Endodermal cell (in vitro differentiated cells): ENCODE results near the gene SEPTIN12. TPM values are rescaled to one million over a fixed set of nuclear protein-coding genes. Genes with fewer than 3 reads are reported as not detected.

Experiments
- DNase-seq: peaks from one replicate; pipeline ENCODE4 v3.0.0-alpha.2; 2017
- H3K27ac ChIP-seq: 2 replicates; pipeline ENCODE4 v1.5.1; 2013; ENCODE audit warnings: mild to moderate bottlenecking, low read depth, low read length, moderate library complexity
- H3K27me3 ChIP-seq: 2 replicates; pipeline ENCODE4 v1.6.1; 2013; ENCODE audit warnings: mild to moderate bottlenecking, low read length, moderate library complexity; ENCODE audit not compliant: insufficient read depth, control insufficient read depth, poor library complexity, severe bottlenecking
- H3K36me3 ChIP-seq: 2 replicates; pipeline ENCODE4 v1.7.0; 2013; ENCODE audit warnings: mild to moderate bottlenecking, low read length, moderate library complexity; ENCODE audit not compliant: control insufficient read depth, insufficient read depth
- H3K4me1 ChIP-seq: one replicate; pipeline ENCODE4 v1.7.0; 2013; ENCODE audit warnings: low read length; ENCODE audit not compliant: control insufficient read depth, insufficient read depth
- H3K4me3 ChIP-seq: 2 replicates; pipeline ENCODE4 v1.5.1; 2013; ENCODE audit warnings: mild to moderate bottlenecking, low read length, moderate library complexity
- H3K9ac ChIP-seq: 2 replicates; pipeline ENCODE4 v1.6.1; 2013; ENCODE audit warnings: mild to moderate bottlenecking, low read length, moderate library complexity; ENCODE audit not compliant: poor library complexity, severe bottlenecking; ENCODE audit errors: extremely low read depth
- H3K9me3 ChIP-seq: 2 replicates; pipeline ENCODE4 v1.6.1; 2013; ENCODE audit warnings: mild to moderate bottlenecking, low read length, moderate library complexity; ENCODE audit not compliant: control insufficient read depth
- H3K27ac Mint-ChIP-seq: 2 replicates; pipeline ENCODE4 v1.8.0; 2020; ENCODE audit warnings: mixed read lengths
- H3K27me3 Mint-ChIP-seq: 2 replicates; pipeline ENCODE4 v1.8.0; 2021; ENCODE audit warnings: mild to moderate bottlenecking, mixed read lengths; ENCODE audit not compliant: insufficient read depth
- H3K36me3 Mint-ChIP-seq: 2 replicates; pipeline ENCODE4 v1.8.0; 2020; ENCODE audit warnings: low read depth, mixed read lengths
- H3K4me1 Mint-ChIP-seq: 2 replicates; pipeline ENCODE4 v1.8.0; 2020; ENCODE audit warnings: mixed read lengths
- H3K4me3 Mint-ChIP-seq: 2 replicates; pipeline ENCODE4 v1.8.0; 2020; ENCODE audit warnings: mild to moderate bottlenecking, moderate library complexity, mixed read lengths
- H3K9me3 Mint-ChIP-seq: 2 replicates; pipeline ENCODE4 v1.8.0; 2020; ENCODE audit warnings: mild to moderate bottlenecking, mixed read lengths
- WGBS, 2 experiments: methylation state at CpG; one replicate each; pipeline versions ENCODE4 v1.1.5 to v1.1.7; 2013; ENCODE audit warnings: missing lambda C conversion rate in 2 of 2, mixed read lengths in 1 of 2; ENCODE audit not compliant: insufficient coverage in 1 of 2, insufficient read length in 1 of 2; 5-methylcytosine and 5-hydroxymethylcytosine counted together
- total RNA-seq, 2 donors: library from RNA; stranded (reverse); fragmentation: NEBNext Ultra II Directional in 1 of 2; extraction: Animal tissue kit (Norgen Biotek cat#: 25700) in 1 of 2; gene quantifications; 2 replicates in 1 of 2; 3 replicates in 1 of 2; pipeline ENCODE4 v1.2.1, GENCODE V29; 2021
- TF ChIP-seq, protein P1 (sequence below): fragments of 200-600 bp; sonication (generic); conservative IDR thresholded peaks from 2 replicates; pipeline ENCODE4 v1.5.0; 2021; ENCODE audit warnings: antibody characterized with exemption, mild to moderate bottlenecking

Gene SEPTIN12
- total RNA-seq, 2 donors from 2014 or later: 0.40 to 0.73 TPM

DNA sequence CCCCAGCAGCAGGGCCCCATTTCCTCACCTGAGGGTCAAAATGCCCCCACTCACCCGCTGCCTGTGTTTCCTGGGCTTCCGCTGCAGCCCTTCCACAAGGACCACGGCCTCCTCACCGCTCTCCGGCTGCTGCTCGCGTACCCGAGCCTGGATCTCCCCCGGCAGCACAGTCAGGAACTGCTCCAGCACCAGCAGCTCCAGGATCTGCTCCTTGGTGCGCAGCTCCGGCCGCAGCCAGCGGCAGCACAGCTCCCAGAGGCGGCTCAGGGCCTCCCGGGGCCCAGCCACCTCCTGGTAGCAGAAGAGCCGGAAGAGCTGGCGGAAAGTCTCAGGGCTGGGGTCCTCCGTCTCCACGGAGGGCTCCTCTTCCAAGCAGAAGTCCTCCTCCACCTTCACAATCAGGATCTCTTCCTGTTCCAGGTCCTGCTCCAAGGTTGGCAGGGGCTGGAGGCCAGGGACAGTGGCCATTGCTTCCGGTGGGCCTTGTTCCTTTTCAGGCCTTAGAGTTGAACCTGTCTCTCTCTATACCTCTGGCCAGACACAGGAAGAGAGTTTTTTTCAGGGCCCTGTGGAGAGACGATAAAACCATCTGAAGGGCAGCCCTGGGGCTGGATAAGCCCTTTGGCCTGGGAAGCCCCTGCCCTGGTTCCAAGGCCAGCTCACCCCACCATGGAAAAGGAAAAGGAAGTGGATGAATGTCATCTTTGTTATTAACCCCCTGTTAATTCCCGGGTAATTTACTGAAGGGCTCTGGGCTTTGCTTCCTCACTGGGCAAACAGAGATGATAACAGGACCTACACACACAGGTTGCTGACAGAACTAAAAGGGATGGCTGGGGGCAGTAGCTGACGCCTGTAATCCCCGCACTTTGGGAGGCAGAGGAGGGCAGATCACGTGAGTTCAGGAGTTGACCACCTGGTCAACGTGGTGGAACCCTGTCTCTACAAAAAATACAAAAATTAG is 22.4 kb downstream of the SEPTIN12 start:
- WGBS, 2 experiments: 78 to 83% methylated on average over 18 to 26 of the region's 26 CpGs
- H3K36me3 ChIP-seq: peaks cover 30% of the 10 kb centered on the region
- no peak for DNase-seq
- H3K4me3 ChIP-seq: peak overlapping the region; percentile 94
- H3K4me3 Mint-ChIP-seq: peak overlapping the region; percentile 76
- H3K27ac ChIP-seq: no peak overlapping the region
- H3K9ac ChIP-seq: peak overlapping the region; percentile 81
- no peaks in the 10 kb centered on the region for H3K27me3 ChIP-seq
- H3K9me3 Mint-ChIP-seq: no peaks in the 10 kb centered on the region
- H3K36me3 Mint-ChIP-seq: peaks cover 32% of the 10 kb centered on the region
- H3K4me1 ChIP-seq: no peaks in the 10 kb centered on the region
- peak overlapping the region; percentile 72 for H3K27ac Mint-ChIP-seq
- H3K27me3 Mint-ChIP-seq: no peaks in the 10 kb centered on the region
- peaks cover 18% of the 10 kb centered on the region for H3K4me1 Mint-ChIP-seq
- TF ChIP-seq, protein P1, sequence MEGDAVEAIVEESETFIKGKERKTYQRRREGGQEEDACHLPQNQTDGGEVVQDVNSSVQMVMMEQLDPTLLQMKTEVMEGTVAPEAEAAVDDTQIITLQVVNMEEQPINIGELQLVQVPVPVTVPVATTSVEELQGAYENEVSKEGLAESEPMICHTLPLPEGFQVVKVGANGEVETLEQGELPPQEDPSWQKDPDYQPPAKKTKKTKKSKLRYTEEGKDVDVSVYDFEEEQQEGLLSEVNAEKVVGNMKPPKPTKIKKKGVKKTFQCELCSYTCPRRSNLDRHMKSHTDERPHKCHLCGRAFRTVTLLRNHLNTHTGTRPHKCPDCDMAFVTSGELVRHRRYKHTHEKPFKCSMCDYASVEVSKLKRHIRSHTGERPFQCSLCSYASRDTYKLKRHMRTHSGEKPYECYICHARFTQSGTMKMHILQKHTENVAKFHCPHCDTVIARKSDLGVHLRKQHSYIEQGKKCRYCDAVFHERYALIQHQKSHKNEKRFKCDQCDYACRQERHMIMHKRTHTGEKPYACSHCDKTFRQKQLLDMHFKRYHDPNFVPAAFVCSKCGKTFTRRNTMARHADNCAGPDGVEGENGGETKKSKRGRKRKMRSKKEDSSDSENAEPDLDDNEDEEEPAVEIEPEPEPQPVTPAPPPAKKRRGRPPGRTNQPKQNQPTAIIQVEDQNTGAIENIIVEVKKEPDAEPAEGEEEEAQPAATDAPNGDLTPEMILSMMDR: no peak
- H3K9me3 ChIP-seq: no peaks in the 10 kb centered on the region

GRCh38 chr16:4763791-4764190 is 24.4 kb downstream of the SEPTIN12 start:
- Mint-ChIP-seq H3K4me3 (no peak overlapping the region), H3K4me1 (peaks cover 10% of the 10 kb centered on the region), H3K27ac (no peak overlapping the region), H3K36me3 (peaks cover 52% of the 10 kb centered on the region), H3K9me3 (no peaks in the 10 kb centered on the region), H3K27me3 (no peaks in the 10 kb centered on the region)
- TF ChIP-seq, protein P1: no peak
- no peaks in the 10 kb centered on the region for H3K9me3 ChIP-seq
- no peak overlapping the region for H3K9ac ChIP-seq
- H3K4me3 ChIP-seq: no peak overlapping the region
- 94 to 98% methylated on average over 7 of the region's 7 CpGs for WGBS, 2 experiments
- H3K27me3 ChIP-seq: no peaks in the 10 kb centered on the region
- H3K4me1 ChIP-seq: no peaks in the 10 kb centered on the region
- no peak overlapping the region for H3K27ac ChIP-seq
- H3K36me3 ChIP-seq: peaks cover 48% of the 10 kb centered on the region
- DNase-seq: no peak

- no peak overlapping the region for H3K27ac ChIP-seq
- H3K36me3 ChIP-seq: peaks cover 51% of the 10 kb centered on the region
- H3K9ac ChIP-seq: no peak overlapping the region
- no peak overlapping the region for H3K4me3 ChIP-seq
- peaks cover 63% of the 10 kb centered on the region for H3K36me3 Mint-ChIP-seq
- H3K27me3 Mint-ChIP-seq: no peaks in the 10 kb centered on the region
- no peak for DNase-seq
- H3K4me1 ChIP-seq: no peaks in the 10 kb centered on the region
- H3K9me3 Mint-ChIP-seq: no peaks in the 10 kb centered on the region
- H3K4me3 Mint-ChIP-seq: no peak overlapping the region
- H3K4me1 Mint-ChIP-seq: peaks cover 7% of the 10 kb centered on the region
- 78 to 93% methylated on average over 3 to 9 of the region's 9 CpGs for WGBS, 2 experiments
- no peaks in the 10 kb centered on the region for H3K9me3 ChIP-seq
- H3K27me3 ChIP-seq: no peaks in the 10 kb centered on the region
- TF ChIP-seq, protein P1: no peak
- H3K27ac Mint-ChIP-seq: no peak overlapping the region
These were observed 25.9 kb downstream of the SEPTIN12 start for GRCh38 chr16:4762205-4762604.
